ENCODE measurements around the gene GAB1. TPM values are rescaled to one million over a fixed set of nuclear protein-coding genes. Genes with fewer than 3 reads are reported as not detected.

The GAB1 gene
- total and polyA plus RNA-seq, 11 donors = 15.3 to 130 (median 80.4) TPM

GRCh38 chr4:143417679-143418403 is 81.2 kb downstream of the GAB1 start:
- peaks cover 7 to 57% (median 25%) of the 10 kb centered on the region in 12 donors for H3K4me1 ChIP-seq
- TF ChIP-seq, protein P1, sequence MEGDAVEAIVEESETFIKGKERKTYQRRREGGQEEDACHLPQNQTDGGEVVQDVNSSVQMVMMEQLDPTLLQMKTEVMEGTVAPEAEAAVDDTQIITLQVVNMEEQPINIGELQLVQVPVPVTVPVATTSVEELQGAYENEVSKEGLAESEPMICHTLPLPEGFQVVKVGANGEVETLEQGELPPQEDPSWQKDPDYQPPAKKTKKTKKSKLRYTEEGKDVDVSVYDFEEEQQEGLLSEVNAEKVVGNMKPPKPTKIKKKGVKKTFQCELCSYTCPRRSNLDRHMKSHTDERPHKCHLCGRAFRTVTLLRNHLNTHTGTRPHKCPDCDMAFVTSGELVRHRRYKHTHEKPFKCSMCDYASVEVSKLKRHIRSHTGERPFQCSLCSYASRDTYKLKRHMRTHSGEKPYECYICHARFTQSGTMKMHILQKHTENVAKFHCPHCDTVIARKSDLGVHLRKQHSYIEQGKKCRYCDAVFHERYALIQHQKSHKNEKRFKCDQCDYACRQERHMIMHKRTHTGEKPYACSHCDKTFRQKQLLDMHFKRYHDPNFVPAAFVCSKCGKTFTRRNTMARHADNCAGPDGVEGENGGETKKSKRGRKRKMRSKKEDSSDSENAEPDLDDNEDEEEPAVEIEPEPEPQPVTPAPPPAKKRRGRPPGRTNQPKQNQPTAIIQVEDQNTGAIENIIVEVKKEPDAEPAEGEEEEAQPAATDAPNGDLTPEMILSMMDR (IDR thresholded peaks at IDR 0.05) = no peak
- H3K4me3 ChIP-seq = no peak overlapping the region
- no peak for ATAC-seq
- no peak for DNase-seq
- intact Hi-C loops (cut with DNase I) = loop anchor here in 1 of 10 donors (10.0 kb wide), 1 partner anchor 47 kb away; no protein-coding TSS in a partner anchor
- H3K36me3 ChIP-seq = peaks cover 0 to 37% (median 27%) of the 10 kb centered on the region in 9 donors
- H3K27me3 ChIP-seq = no peaks in the 10 kb centered on the region
- H3K27ac ChIP-seq = no peak overlapping the region
- WGBS, 4 donors = 65 to 79% (median 69%) methylated on average over 12 of the region's 12 CpGs
- H3K9me3 ChIP-seq = no peaks in the 10 kb centered on the region

DNA sequence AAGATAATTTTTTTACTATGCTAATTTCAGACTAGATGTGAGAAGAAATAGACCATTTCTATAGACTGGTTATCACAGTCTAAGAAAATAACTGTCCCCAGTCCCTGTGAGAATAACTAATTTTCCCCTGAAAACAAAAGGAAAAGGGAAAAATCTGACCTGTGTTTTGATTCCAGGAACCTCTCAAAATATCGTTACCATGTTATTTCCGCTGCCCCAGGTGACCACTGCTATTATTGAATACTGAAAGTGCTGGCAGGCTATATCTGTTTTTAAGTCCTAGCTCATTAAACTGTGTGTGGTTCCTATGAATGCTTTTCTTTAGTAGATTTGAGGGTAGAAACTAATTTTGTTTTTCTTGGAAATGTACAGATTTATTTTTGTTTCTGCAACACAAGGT is 83.6 kb downstream of the GAB1 start:
- Histone ChIP-seq H3K4me1 (peaks cover 7 to 50% (median 23%) of the 10 kb centered on the region in 12 donors), H3K27me3 (no peaks in the 10 kb centered on the region), H3K27ac (peak overlapping the region in 9 of 12 donors; percentile 5 to 67 (median 39)), H3K9me3 (no peaks in the 10 kb centered on the region), H3K4me3 (no peak overlapping the region), H3K36me3 (peaks cover 0 to 47% (median 27%) of the 10 kb centered on the region in 9 donors)
- WGBS, 4 donors = 19 to 35% (median 25%) methylated on average over 2 of the region's 2 CpGs
- TF ChIP-seq POLR2A (IDR thresholded peaks at IDR 0.05) = no peak
- TF ChIP-seq, protein P1 (IDR thresholded peaks at IDR 0.05) = no peak
- ATAC-seq (peak in 1 of 4 donors; percentile 68), DNase-seq (no peak)
- intact Hi-C loops (cut with DNase I) = no loop called here

GRCh38 chr4:143421609-143422008 is 84.9 kb downstream of the GAB1 start:
- Histone ChIP-seq H3K9me3 (no peaks in the 10 kb centered on the region), H3K4me1 (peaks cover 7 to 51% (median 21%) of the 10 kb centered on the region in 12 donors), H3K36me3 (peaks cover 0 to 39% (median 14%) of the 10 kb centered on the region in 9 donors), H3K4me3 (no peak overlapping the region), H3K27me3 (no peaks in the 10 kb centered on the region), H3K27ac (no peak overlapping the region)
- TF ChIP-seq, protein P1 (IDR thresholded peaks at IDR 0.05) = no peak
- TF ChIP-seq POLR2A (IDR thresholded peaks at IDR 0.05) = no peak
- intact Hi-C loops (cut with DNase I) = no loop called here
- 76 to 93% (median 87%) methylated on average over 1 of the region's 1 CpG for WGBS, 4 donors
- DNase-seq = no peak
- no peak for ATAC-seq

GRCh38 chr4:143424276-143424675 is 87.6 kb downstream of the GAB1 start:
- Histone ChIP-seq H3K9me3 (peaks cover 0 to 5% (median 0%) of the 10 kb centered on the region in 12 donors), H3K36me3 (peaks cover 0 to 33% (median 4%) of the 10 kb centered on the region in 9 donors), H3K27ac (no peak overlapping the region), H3K4me3 (no peak overlapping the region), H3K27me3 (no peaks in the 10 kb centered on the region), H3K4me1 (peaks cover 7 to 53% (median 16%) of the 10 kb centered on the region in 12 donors)
- no peak for TF ChIP-seq POLR2A (IDR thresholded peaks at IDR 0.05)
- TF ChIP-seq, protein P1 (IDR thresholded peaks at IDR 0.05) = no peak
- DNase-seq (no peak), ATAC-seq (no peak)
- intact Hi-C loops (cut with DNase I) = no loop called here

Measured in heart left ventricle (tissue), 16 donors.